ENCODE results near the gene SHF.

DNA sequence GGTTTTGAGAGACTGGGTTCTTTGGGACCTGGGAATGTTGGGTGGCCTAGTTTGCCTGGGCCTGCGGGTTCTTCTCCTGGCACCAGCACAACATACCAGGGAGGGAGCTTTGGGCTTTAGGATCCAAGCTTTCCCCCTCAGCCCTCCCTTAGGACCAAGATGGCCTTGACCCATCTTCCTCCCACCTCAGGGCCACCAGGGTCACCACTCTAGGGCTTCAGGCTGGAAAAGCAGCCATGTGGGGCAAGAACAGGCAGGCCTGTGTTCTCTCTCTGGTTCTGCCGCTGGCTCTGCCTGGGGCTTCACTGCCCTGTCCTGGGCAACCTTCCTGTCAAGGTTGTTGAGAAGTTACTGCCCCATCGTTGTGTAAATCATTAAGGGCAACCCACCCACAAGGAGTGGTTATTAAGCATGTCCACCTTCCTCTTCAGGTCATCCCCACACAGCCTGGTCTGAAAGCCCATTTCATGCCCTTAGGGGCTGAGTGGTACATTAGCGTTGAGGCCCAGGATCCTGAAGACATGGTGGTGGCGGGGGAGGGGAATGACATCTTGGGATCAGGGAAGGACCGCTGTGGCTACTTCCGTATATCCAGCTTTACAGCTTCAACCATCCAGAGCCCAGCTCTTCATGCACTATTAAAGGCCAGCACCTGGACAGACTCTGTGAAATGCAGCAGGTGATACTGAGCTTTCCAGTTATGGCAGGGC lies 57.3 kb downstream of the SHF start:
- TF ChIP-seq POLR2AphosphoS5 (IDR thresholded peaks at IDR 0.05; ENCODE audit: borderline replicate concordance, low read depth, low read length) (no peak), EZH2 (IDR thresholded peaks at IDR 0.05) (no peak)
